Measurements from ENCODE around the gene GRIA3.

GRIA3 gene

DNA sequence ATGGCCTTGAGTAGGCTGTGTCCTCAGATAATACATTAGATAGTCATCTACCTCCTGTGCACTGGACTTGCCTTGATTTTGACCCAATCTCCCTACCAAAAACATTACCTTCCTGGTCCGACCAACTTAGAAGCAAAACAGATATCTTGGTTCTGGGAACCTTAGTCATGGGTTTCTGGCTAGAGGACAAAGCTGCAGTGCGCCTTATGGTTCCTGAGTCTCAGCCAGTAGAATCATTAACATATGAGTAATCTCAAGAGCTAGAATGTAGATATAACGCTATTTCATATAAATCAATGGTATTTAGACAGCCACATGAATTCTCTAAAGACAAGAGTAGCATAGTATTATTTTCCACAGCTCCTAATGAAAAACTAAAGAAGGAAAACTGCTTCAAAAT lies 83.1 kb downstream of the GRIA3 start:
- CTCF ChIA-PET: no interaction called here

DNA sequence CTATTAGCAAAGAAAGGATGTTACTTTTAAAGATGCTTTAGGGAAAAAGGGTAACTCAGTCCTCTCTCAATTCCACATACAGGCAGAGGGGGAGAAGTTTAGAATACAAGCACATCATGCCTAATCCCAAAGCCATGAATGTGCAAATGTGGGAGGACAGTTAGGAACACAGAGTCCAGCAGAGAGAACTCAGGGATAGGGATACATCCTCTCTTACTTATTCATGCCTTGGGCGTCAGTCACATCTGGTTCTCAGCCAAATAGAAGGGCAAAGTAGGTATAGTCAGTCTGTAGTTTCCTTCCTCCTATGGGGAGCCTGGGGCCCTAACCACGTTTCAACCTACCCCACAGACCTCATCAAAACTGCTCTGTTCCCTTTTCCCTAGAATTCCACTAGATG lies 87.8 kb downstream of the GRIA3 start:
- TF ChIP-seq ZNF416 (tag by site-specific recombination; IDR thresholded peaks at IDR 0.05): no peak
- no peak for TF ChIP-seq ZNF501 (tag by site-specific recombination; IDR thresholded peaks at IDR 0.05)
- TF ChIP-seq TCF7L2 (IDR thresholded peaks at IDR 0.05; ENCODE audit: borderline replicate concordance, low read depth, low read length): no peak
- TF ChIP-seq ZNF10 (tag by site-specific recombination; IDR thresholded peaks at IDR 0.05): no peak
- TF ChIP-seq, protein P1, sequence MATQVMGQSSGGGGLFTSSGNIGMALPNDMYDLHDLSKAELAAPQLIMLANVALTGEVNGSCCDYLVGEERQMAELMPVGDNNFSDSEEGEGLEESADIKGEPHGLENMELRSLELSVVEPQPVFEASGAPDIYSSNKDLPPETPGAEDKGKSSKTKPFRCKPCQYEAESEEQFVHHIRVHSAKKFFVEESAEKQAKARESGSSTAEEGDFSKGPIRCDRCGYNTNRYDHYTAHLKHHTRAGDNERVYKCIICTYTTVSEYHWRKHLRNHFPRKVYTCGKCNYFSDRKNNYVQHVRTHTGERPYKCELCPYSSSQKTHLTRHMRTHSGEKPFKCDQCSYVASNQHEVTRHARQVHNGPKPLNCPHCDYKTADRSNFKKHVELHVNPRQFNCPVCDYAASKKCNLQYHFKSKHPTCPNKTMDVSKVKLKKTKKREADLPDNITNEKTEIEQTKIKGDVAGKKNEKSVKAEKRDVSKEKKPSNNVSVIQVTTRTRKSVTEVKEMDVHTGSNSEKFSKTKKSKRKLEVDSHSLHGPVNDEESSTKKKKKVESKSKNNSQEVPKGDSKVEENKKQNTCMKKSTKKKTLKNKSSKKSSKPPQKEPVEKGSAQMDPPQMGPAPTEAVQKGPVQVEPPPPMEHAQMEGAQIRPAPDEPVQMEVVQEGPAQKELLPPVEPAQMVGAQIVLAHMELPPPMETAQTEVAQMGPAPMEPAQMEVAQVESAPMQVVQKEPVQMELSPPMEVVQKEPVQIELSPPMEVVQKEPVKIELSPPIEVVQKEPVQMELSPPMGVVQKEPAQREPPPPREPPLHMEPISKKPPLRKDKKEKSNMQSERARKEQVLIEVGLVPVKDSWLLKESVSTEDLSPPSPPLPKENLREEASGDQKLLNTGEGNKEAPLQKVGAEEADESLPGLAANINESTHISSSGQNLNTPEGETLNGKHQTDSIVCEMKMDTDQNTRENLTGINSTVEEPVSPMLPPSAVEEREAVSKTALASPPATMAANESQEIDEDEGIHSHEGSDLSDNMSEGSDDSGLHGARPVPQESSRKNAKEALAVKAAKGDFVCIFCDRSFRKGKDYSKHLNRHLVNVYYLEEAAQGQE (tag by site-specific recombination; IDR thresholded peaks at IDR 0.05): no peak
- TF ChIP-seq ZNF521 (tag by site-specific recombination; IDR thresholded peaks at IDR 0.05): no peak
- no peak for TF ChIP-seq ZNF112 (tag by site-specific recombination; IDR thresholded peaks at IDR 0.05)
- TF ChIP-seq ZNF311 (tag by site-specific recombination; IDR thresholded peaks at IDR 0.05; ENCODE audit: borderline replicate concordance): no peak
- TF ChIP-seq KLF10 (tag by site-specific recombination; IDR thresholded peaks at IDR 0.05): no peak
- TF ChIP-seq, protein P2, sequence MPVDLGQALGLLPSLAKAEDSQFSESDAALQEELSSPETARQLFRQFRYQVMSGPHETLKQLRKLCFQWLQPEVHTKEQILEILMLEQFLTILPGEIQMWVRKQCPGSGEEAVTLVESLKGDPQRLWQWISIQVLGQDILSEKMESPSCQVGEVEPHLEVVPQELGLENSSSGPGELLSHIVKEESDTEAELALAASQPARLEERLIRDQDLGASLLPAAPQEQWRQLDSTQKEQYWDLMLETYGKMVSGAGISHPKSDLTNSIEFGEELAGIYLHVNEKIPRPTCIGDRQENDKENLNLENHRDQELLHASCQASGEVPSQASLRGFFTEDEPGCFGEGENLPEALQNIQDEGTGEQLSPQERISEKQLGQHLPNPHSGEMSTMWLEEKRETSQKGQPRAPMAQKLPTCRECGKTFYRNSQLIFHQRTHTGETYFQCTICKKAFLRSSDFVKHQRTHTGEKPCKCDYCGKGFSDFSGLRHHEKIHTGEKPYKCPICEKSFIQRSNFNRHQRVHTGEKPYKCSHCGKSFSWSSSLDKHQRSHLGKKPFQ (tag by site-specific recombination; IDR thresholded peaks at IDR 0.05): no peak
- Histone ChIP-seq H3K36me3 (ENCODE audit: control insufficient read depth in 2 of 2, insufficient read depth in 1 of 2, low read length in 2 of 2) (no peaks in the 10 kb centered on the region), H3K9me3 (ENCODE audit: control insufficient read depth, insufficient read depth, low read depth, low read length) (no peaks in the 10 kb centered on the region), H3K4me1 (ENCODE audit: control insufficient read depth, insufficient read depth, low read length) (no peaks in the 10 kb centered on the region), H3K27ac (ENCODE audit: extremely low read depth, low read depth, low read length) (no peak overlapping the region), H3K4me3 (ENCODE audit: low read depth, low read length) (no peak overlapping the region)
- POLR2A ChIA-PET: no interaction called here
- CTCF ChIA-PET: no interaction called here

More for the DNA sequence above, 83.1 kb downstream of the GRIA3 start:
- no peak overlapping the region for H3K27ac ChIP-seq (ENCODE audit: extremely low read depth, low read depth, low read length)
- H3K4me3 ChIP-seq (ENCODE audit: low read depth, low read length): no peak overlapping the region
- H3K9me3 ChIP-seq (ENCODE audit: control insufficient read depth, insufficient read depth, low read depth, low read length): no peaks in the 10 kb centered on the region
- POLR2A ChIA-PET: no interaction called here
- TF ChIP-seq ZNF707 (tag by site-specific recombination; IDR thresholded peaks at IDR 0.05): no peak
- TF ChIP-seq ZNF48 (tag by site-specific recombination; IDR thresholded peaks at IDR 0.05): no peak
- TF ChIP-seq FEZF1 (tag by site-specific recombination; IDR thresholded peaks at IDR 0.05): no peak
- TF ChIP-seq ZBTB48 (tag by site-specific recombination; IDR thresholded peaks at IDR 0.05): no peak
- TF ChIP-seq TCF7L2 (IDR thresholded peaks at IDR 0.05; ENCODE audit: borderline replicate concordance, low read depth, low read length): no peak
- TF ChIP-seq ZFP69B (tag by site-specific recombination; IDR thresholded peaks at IDR 0.05): no peak
- TF ChIP-seq, protein P3, sequence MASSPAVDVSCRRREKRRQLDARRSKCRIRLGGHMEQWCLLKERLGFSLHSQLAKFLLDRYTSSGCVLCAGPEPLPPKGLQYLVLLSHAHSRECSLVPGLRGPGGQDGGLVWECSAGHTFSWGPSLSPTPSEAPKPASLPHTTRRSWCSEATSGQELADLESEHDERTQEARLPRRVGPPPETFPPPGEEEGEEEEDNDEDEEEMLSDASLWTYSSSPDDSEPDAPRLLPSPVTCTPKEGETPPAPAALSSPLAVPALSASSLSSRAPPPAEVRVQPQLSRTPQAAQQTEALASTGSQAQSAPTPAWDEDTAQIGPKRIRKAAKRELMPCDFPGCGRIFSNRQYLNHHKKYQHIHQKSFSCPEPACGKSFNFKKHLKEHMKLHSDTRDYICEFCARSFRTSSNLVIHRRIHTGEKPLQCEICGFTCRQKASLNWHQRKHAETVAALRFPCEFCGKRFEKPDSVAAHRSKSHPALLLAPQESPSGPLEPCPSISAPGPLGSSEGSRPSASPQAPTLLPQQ (tag by site-specific recombination; IDR thresholded peaks at IDR 0.05): no peak
- TF ChIP-seq ZNF610 (tag by site-specific recombination; IDR thresholded peaks at IDR 0.05; ENCODE audit: borderline replicate concordance): no peak
- TF ChIP-seq ZNF324 (tag by site-specific recombination; IDR thresholded peaks at IDR 0.05): no peak
- TF ChIP-seq, protein P4, sequence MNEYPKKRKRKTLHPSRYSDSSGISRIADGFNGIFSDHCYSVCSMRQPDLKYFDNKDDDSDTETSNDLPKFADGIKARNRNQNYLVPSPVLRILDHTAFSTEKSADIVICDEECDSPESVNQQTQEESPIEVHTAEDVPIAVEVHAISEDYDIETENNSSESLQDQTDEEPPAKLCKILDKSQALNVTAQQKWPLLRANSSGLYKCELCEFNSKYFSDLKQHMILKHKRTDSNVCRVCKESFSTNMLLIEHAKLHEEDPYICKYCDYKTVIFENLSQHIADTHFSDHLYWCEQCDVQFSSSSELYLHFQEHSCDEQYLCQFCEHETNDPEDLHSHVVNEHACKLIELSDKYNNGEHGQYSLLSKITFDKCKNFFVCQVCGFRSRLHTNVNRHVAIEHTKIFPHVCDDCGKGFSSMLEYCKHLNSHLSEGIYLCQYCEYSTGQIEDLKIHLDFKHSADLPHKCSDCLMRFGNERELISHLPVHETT (tag by site-specific recombination; IDR thresholded peaks at IDR 0.05): no peak
- no peak for TF ChIP-seq ZNF664 (tag by site-specific recombination; IDR thresholded peaks at IDR 0.05)
- no peak for TF ChIP-seq GFI1B (tag by site-specific recombination; IDR thresholded peaks at IDR 0.05)
- TF ChIP-seq, protein P5, sequence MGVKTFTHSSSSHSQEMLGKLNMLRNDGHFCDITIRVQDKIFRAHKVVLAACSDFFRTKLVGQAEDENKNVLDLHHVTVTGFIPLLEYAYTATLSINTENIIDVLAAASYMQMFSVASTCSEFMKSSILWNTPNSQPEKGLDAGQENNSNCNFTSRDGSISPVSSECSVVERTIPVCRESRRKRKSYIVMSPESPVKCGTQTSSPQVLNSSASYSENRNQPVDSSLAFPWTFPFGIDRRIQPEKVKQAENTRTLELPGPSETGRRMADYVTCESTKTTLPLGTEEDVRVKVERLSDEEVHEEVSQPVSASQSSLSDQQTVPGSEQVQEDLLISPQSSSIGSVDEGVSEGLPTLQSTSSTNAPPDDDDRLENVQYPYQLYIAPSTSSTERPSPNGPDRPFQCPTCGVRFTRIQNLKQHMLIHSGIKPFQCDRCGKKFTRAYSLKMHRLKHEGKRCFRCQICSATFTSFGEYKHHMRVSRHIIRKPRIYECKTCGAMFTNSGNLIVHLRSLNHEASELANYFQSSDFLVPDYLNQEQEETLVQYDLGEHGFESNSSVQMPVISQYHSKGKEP (tag by site-specific recombination; IDR thresholded peaks at IDR 0.05): no peak
- TF ChIP-seq ZNF791 (tag by site-specific recombination; IDR thresholded peaks at IDR 0.05): no peak
- TF ChIP-seq BCL11B (tag by site-specific recombination; IDR thresholded peaks at IDR 0.05; ENCODE audit: low read depth): no peak
- TF ChIP-seq KLF7 (tag by site-specific recombination; IDR thresholded peaks at IDR 0.05; ENCODE audit: borderline replicate concordance): no peak
- no peaks in the 10 kb centered on the region for H3K4me1 ChIP-seq (ENCODE audit: control insufficient read depth, insufficient read depth, low read length)
- H3K36me3 ChIP-seq (ENCODE audit: control insufficient read depth in 2 of 2, insufficient read depth in 1 of 2, low read length in 2 of 2): no peaks in the 10 kb centered on the region
